ENCODE results near the gene FOXA3.
A peak's percentile ranks its signal among the peaks of the same experiment; 100 is the strongest.

Gene FOXA3

DNA sequence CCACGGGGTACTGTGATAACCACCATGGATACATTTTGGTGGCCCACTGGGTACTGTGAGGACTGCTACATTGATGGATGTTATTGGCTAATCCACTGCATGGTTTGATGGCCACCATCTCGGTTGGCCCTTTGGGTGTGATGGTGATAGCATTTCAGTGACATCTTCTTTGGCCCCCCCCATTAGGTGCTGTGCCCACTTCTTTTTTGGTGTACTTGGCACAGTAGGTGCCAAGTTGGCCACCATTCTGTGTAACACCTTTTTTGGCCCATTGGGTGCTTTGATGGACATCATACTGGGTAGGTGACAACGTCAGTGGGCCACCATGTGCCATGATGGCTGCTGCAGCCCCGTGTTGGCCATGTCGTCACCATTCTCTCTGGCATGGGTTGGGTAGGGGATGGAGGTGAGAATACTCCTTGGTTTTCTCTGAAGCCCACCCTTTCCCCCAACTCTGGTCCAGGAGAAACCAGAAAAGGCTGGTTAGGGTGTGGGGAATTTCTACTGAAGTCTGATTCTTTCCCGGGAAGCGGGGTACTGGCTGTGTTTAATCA lies 9.2 kb downstream of the FOXA3 start:
- DNase-seq, result no peak
- ChIA-PET CTCF (interaction anchor here (1.1 kb wide), 1 partner anchor 10 kb away, joined by 3 read pairs; no protein-coding TSS in a partner anchor), POLR2A (no interaction called here)
- no peaks in the 10 kb centered on the region for H3K36me3 ChIP-seq (ENCODE audit: control insufficient read depth in 4 of 4, insufficient read depth in 4 of 4, low read length in 3 of 4)
- 100% methylated on average over 3 of the region's 7 CpGs for WGBS (ENCODE audit: insufficient coverage)
- H3K4me1 ChIP-seq (ENCODE audit: control extremely low read depth in 1 of 4, control insufficient read depth in 4 of 4, insufficient read depth in 4 of 4, low read length in 3 of 4), result peaks cover 4 to 33% (median 33%) of the 10 kb centered on the region in 4 experiments
- H3K27ac ChIP-seq (ENCODE audit: insufficient read depth in 1 of 2, low read depth in 1 of 2, low read length in 2 of 2, poor library complexity in 1 of 2, severe bottlenecking in 2 of 2), result no peak overlapping the region
- H3K27me3 ChIP-seq (replicated peaks in 2 of 5; ENCODE audit: control insufficient read depth in 4 of 5, insufficient read depth in 5 of 5, low read length in 4 of 5), result no peaks in the 10 kb centered on the region
- H3K4me3 ChIP-seq (ENCODE audit: control insufficient read depth in 1 of 7, extremely low read depth in 1 of 7, insufficient read depth in 4 of 7, low read depth in 2 of 7, low read length in 6 of 7), result no peak overlapping the region
- H3K9me3 ChIP-seq (ENCODE audit: control extremely low read depth in 1 of 5, control insufficient read depth in 4 of 5, insufficient read depth in 2 of 5, low read depth in 1 of 5, low read length in 4 of 5), result no peaks in the 10 kb centered on the region

DNA sequence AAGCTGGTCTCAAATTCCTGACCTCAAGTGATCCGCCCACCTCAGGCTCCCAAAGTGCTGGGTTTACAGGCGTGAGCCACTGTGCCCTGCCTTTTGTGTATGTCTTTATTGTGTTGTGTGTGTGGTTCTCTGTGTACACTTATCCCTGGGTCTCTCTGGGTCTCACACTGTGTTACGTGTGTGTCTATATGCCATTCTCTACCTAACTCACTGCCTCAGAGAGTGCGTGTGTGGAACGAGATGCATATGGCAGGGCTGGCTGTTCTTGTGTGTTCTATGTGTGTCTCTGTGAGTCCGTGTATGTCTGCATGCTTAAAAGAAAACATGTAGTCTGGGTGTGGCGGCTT lies 10.5 kb downstream of the FOXA3 start:
- Histone ChIP-seq H3K4me1 (ENCODE audit: control extremely low read depth in 1 of 4, control insufficient read depth in 4 of 4, insufficient read depth in 4 of 4, low read length in 3 of 4) (peaks cover 4 to 46% (median 44%) of the 10 kb centered on the region in 4 experiments), H3K27me3 (replicated peaks in 2 of 5; ENCODE audit: control insufficient read depth in 4 of 5, insufficient read depth in 5 of 5, low read length in 4 of 5) (no peaks in the 10 kb centered on the region), H3K27ac (ENCODE audit: insufficient read depth in 1 of 2, low read depth in 1 of 2, low read length in 2 of 2, poor library complexity in 1 of 2, severe bottlenecking in 2 of 2) (no peak overlapping the region), H3K4me3 (ENCODE audit: control insufficient read depth in 1 of 7, extremely low read depth in 1 of 7, insufficient read depth in 4 of 7, low read depth in 2 of 7, low read length in 6 of 7) (no peak overlapping the region), H3K36me3 (ENCODE audit: control insufficient read depth in 4 of 4, insufficient read depth in 4 of 4, low read length in 3 of 4) (no peaks in the 10 kb centered on the region), H3K9me3 (ENCODE audit: control extremely low read depth in 1 of 5, control insufficient read depth in 4 of 5, insufficient read depth in 2 of 5, low read depth in 1 of 5, low read length in 4 of 5) (no peaks in the 10 kb centered on the region)
- no peak for DNase-seq
- 100% methylated on average over 5 of the region's 7 CpGs for WGBS (ENCODE audit: insufficient coverage)
- ChIA-PET CTCF (interaction anchor here (1.1 to 1.3 kb wide), 2 partner anchors 8 to 11 kb away, joined by 3 to 4 read pairs; no protein-coding TSS in a partner anchor), POLR2A (no interaction called here)

DNA sequence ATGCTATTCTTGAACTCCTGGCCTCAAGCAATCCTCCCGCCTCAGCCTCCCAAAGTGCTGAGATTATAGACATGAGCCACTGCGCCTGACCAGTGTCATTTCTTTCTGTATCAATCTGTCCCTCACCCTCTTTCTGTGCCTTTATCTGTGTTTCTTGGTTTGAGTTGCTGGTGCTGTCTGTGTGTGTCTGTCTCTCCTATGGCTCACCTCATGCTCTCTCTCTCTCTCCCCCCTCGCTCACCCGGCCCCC lies 12.0 kb downstream of the FOXA3 start:
- WGBS (ENCODE audit: insufficient coverage), result 33% methylated on average over 3 of the region's 4 CpGs
- DNase-seq, result no peak
- Histone ChIP-seq H3K27ac (ENCODE audit: insufficient read depth in 1 of 2, low read depth in 1 of 2, low read length in 2 of 2, poor library complexity in 1 of 2, severe bottlenecking in 2 of 2) (no peak overlapping the region), H3K4me1 (ENCODE audit: control extremely low read depth in 1 of 4, control insufficient read depth in 4 of 4, insufficient read depth in 4 of 4, low read length in 3 of 4) (peaks cover 4 to 50% (median 46%) of the 10 kb centered on the region in 4 experiments), H3K36me3 (ENCODE audit: control insufficient read depth in 4 of 4, insufficient read depth in 4 of 4, low read length in 3 of 4) (no peaks in the 10 kb centered on the region), H3K4me3 (ENCODE audit: control insufficient read depth in 1 of 7, extremely low read depth in 1 of 7, insufficient read depth in 4 of 7, low read depth in 2 of 7, low read length in 6 of 7) (peak overlapping the region in 5 of 7 experiments; percentile 30 to 70 (median 60)), H3K9me3 (ENCODE audit: control extremely low read depth in 1 of 5, control insufficient read depth in 4 of 5, insufficient read depth in 2 of 5, low read depth in 1 of 5, low read length in 4 of 5) (no peaks in the 10 kb centered on the region), H3K27me3 (replicated peaks in 2 of 5; ENCODE audit: control insufficient read depth in 4 of 5, insufficient read depth in 5 of 5, low read length in 4 of 5) (no peaks in the 10 kb centered on the region)
- ChIA-PET POLR2A (no interaction called here), CTCF (interaction anchor here (1.9 kb wide), 1 partner anchor 11 kb away, joined by 4 read pairs; the partner anchor contains the start of gene FOXA3)

DNA sequence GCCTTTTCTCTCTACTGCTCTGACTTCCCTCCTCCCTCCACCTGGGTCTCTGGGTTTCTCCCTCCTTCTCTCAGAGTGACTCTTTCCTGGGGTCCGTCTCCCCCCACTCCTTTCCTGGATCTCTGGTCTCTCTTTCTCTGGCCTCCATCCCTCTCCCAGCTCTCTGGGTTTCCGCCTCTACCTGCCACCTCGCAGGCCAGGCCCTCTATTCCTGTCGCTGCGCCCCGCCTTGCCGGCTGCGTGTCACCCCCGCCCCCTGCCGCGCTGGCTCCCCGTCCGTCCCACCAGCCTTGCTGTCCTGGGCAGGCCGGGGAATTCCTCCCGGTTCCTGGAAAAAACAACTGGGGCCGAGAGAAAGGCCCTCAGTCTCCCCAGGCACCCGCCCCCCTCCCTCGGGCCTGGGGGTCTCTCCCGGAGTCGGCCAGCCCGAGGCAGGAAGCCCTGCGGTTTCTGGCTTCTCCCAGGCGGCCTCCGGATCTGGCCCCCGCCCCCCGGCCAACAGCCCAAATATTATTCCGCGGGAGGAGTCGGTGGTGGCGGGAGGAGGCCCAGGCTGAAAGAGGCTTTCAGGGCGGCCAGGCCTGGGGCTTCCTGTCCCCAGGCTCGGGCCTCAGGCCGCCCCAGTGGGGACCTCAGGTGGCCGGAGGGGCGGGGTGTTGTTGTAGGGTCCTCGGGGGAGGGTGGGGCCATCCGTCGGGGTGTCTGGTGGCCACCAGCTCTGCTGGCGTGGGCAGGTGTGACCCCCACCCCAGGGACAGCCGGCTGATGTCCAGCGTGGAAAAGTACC lies 12.5 kb downstream of the FOXA3 start:
- WGBS (ENCODE audit: insufficient coverage), result 0% methylated on average over 21 of the region's 41 CpGs
- peak overlapping the region; percentile 1 to 70 (median 60) for H3K4me3 ChIP-seq (ENCODE audit: control insufficient read depth in 1 of 7, extremely low read depth in 1 of 7, insufficient read depth in 4 of 7, low read depth in 2 of 7, low read length in 6 of 7)
- H3K36me3 ChIP-seq (ENCODE audit: control insufficient read depth in 4 of 4, insufficient read depth in 4 of 4, low read length in 3 of 4), result no peaks in the 10 kb centered on the region
- H3K4me1 ChIP-seq (ENCODE audit: control extremely low read depth in 1 of 4, control insufficient read depth in 4 of 4, insufficient read depth in 4 of 4, low read length in 3 of 4), result peaks cover 4 to 50% (median 46%) of the 10 kb centered on the region in 4 experiments
- ChIA-PET POLR2A (no interaction called here), CTCF (interaction anchor here (1.9 kb wide), 1 partner anchor 12 kb away, joined by 4 read pairs; the partner anchor contains the start of gene FOXA3)
- H3K27ac ChIP-seq (ENCODE audit: insufficient read depth in 1 of 2, low read depth in 1 of 2, low read length in 2 of 2, poor library complexity in 1 of 2, severe bottlenecking in 2 of 2), result no peak overlapping the region
- no peaks in the 10 kb centered on the region for H3K27me3 ChIP-seq (replicated peaks in 2 of 5; ENCODE audit: control insufficient read depth in 4 of 5, insufficient read depth in 5 of 5, low read length in 4 of 5)
- no peaks in the 10 kb centered on the region for H3K9me3 ChIP-seq (ENCODE audit: control extremely low read depth in 1 of 5, control insufficient read depth in 4 of 5, insufficient read depth in 2 of 5, low read depth in 1 of 5, low read length in 4 of 5)
- peak in 2 of 3 donors; percentile 51 to 71 for DNase-seq

DNA sequence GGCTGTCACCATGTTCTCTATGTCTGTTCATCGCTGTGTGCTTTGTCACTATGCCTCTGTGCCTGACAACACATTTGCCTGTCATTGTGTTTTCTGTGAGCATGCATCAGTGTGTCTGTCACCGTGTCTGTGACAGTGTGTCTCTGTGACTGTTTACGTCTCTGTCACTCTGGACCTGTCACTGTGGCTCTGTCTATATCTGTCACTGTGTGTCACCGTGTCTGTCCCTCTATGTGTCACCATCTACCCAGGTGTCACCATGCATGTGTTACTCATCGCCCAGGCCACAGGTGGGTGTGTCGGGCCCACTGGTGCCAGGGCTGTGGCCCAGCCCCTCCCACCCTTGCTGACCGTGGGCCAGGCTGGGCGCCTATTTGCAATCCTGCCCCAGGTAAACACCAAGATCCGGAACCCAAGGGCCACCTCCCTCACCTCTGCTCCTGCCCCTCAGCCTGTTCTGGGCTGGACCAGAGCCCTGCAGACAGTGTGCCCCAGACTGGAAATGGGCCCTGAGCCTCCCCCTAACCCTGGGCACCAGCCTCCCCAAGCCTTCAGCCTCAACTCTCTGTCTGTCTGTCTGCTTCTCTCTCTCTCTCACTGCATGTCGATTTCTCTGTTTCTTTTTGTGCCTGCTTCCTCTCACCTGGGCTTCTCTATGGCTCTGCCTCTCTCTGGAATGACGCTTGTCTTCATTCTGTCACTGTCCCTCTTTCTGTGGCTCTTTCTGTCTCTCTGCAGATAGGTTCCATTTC lies 14.1 kb downstream of the FOXA3 start:
- Histone ChIP-seq H3K27ac (ENCODE audit: insufficient read depth in 1 of 2, low read depth in 1 of 2, low read length in 2 of 2, poor library complexity in 1 of 2, severe bottlenecking in 2 of 2) (no peak overlapping the region), H3K36me3 (ENCODE audit: control insufficient read depth in 4 of 4, insufficient read depth in 4 of 4, low read length in 3 of 4) (no peaks in the 10 kb centered on the region), H3K27me3 (replicated peaks in 2 of 5; ENCODE audit: control insufficient read depth in 4 of 5, insufficient read depth in 5 of 5, low read length in 4 of 5) (no peaks in the 10 kb centered on the region), H3K4me3 (ENCODE audit: control insufficient read depth in 1 of 7, extremely low read depth in 1 of 7, insufficient read depth in 4 of 7, low read depth in 2 of 7, low read length in 6 of 7) (peak overlapping the region in 1 of 7 experiments; percentile 33), H3K4me1 (ENCODE audit: control extremely low read depth in 1 of 4, control insufficient read depth in 4 of 4, insufficient read depth in 4 of 4, low read length in 3 of 4) (peaks cover 4 to 61% (median 57%) of the 10 kb centered on the region in 4 experiments), H3K9me3 (ENCODE audit: control extremely low read depth in 1 of 5, control insufficient read depth in 4 of 5, insufficient read depth in 2 of 5, low read depth in 1 of 5, low read length in 4 of 5) (no peaks in the 10 kb centered on the region)
- WGBS (ENCODE audit: insufficient coverage), result 64% methylated on average over 11 of the region's 11 CpGs
- ChIA-PET POLR2A (interaction anchor here (0.5 kb wide), 1 partner anchor 14 kb away, joined by 3 read pairs; the partner anchor contains the start of gene FOXA3), CTCF (interaction anchor here (10.4 kb wide), 1 partner anchor 11 kb away, joined by 132 read pairs; the partner anchor contains the start of genes FOXA3 and SYMPK)
- peak in 2 of 3 donors; percentile 41 to 53 for DNase-seq

DNA sequence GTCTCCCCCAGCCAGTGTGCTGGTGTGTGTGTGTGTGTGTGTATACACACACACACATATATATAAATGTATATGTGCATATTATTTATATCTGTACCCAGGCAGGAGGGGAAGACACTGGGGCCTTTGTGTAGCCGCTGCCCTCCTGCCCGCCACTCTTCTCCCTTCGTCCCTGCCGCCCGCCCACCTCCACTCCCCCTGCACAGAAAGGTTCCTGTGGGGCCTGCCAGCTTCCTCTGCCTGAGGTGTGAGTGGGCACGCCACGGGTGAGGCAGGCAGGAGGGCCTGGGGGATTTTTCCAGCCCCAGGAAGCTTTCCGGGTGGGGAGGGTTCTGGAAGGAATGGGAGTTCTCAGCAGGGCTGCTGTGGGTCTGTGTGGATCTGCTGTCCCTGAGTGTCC lies 14.9 kb downstream of the FOXA3 start:
- whole genome bisulfite sequencing (ENCODE audit: insufficient coverage), result 10% methylated on average over 3 of the region's 8 CpGs
- POLR2A ChIA-PET, result interaction anchor here (0.5 kb wide), 1 partner anchor 15 kb away, joined by 3 read pairs; the partner anchor contains the start of gene FOXA3

More for the DNA sequence above, 14.9 kb downstream of the FOXA3 start:
- Histone ChIP-seq H3K27me3 (replicated peaks in 2 of 5; ENCODE audit: control insufficient read depth in 4 of 5, insufficient read depth in 5 of 5, low read length in 4 of 5) (no peaks in the 10 kb centered on the region), H3K36me3 (ENCODE audit: control insufficient read depth in 4 of 4, insufficient read depth in 4 of 4, low read length in 3 of 4) (peaks cover 0 to 5% (median under 1%) of the 10 kb centered on the region in 4 experiments), H3K4me1 (ENCODE audit: control extremely low read depth in 1 of 4, control insufficient read depth in 4 of 4, insufficient read depth in 4 of 4, low read length in 3 of 4) (peaks cover 4 to 67% (median 63%) of the 10 kb centered on the region in 4 experiments), H3K4me3 (ENCODE audit: control insufficient read depth in 1 of 7, extremely low read depth in 1 of 7, insufficient read depth in 4 of 7, low read depth in 2 of 7, low read length in 6 of 7) (no peak overlapping the region), H3K9me3 (ENCODE audit: control extremely low read depth in 1 of 5, control insufficient read depth in 4 of 5, insufficient read depth in 2 of 5, low read depth in 1 of 5, low read length in 4 of 5) (no peaks in the 10 kb centered on the region), H3K27ac (ENCODE audit: insufficient read depth in 1 of 2, low read depth in 1 of 2, low read length in 2 of 2, poor library complexity in 1 of 2, severe bottlenecking in 2 of 2) (no peak overlapping the region)
- CTCF ChIA-PET, result interaction anchor here (1.1 to 10.4 kb wide), 4 partner anchors 12 to 136 kb away, joined by 3 to 132 read pairs (median 4); partner anchors contain the start of genes FOXA3 and SYMPK
- peak in 2 of 3 donors; percentile 31 to 47 for DNase-seq
